Kidney epithelial cell (primary cell): ENCODE results near the gene C14orf180. TPM values are rescaled to one million over a fixed set of nuclear protein-coding genes. Genes with fewer than 3 reads are reported as not detected.

Experiments
- DNase-seq: peaks from one replicate; pipeline ENCODE4 v3.0.0-alpha.2; 2010; ENCODE audit warnings: low read depth
- H3K27me3 ChIP-seq: 2 replicates; pipeline ENCODE4 v1.6.0; 2011; ENCODE audit warnings: low read length; ENCODE audit not compliant: control insufficient read depth, insufficient read depth
- H3K36me3 ChIP-seq: 2 replicates; pipeline ENCODE4 v1.5.1; 2011; ENCODE audit warnings: low read length; ENCODE audit not compliant: control insufficient read depth, insufficient read depth
- H3K4me3 ChIP-seq: 2 replicates; pipeline ENCODE4 v1.5.1; 2011; ENCODE audit warnings: low read depth, mild to moderate bottlenecking, control low read depth, low read length
- total RNA-seq: library from RNA; depleted of rRNA; stranded (reverse); fragments of >200 nt; gene quantifications from 2 replicates; pipeline ENCODE4 v1.2.3, GENCODE V29; 2015
- TF ChIP-seq, protein P1 (sequence below): IDR thresholded peaks from 2 replicates; pipeline ENCODE4 v1.5.1; 2011; ENCODE audit warnings: mild to moderate bottlenecking, moderate library complexity, low read length, control low read depth, inconsistent platforms; ENCODE audit not compliant: insufficient read depth, poor library complexity, severe bottlenecking

The C14orf180 gene
- total RNA-seq, 1 donor from 2014 or later, result not detected

DNA sequence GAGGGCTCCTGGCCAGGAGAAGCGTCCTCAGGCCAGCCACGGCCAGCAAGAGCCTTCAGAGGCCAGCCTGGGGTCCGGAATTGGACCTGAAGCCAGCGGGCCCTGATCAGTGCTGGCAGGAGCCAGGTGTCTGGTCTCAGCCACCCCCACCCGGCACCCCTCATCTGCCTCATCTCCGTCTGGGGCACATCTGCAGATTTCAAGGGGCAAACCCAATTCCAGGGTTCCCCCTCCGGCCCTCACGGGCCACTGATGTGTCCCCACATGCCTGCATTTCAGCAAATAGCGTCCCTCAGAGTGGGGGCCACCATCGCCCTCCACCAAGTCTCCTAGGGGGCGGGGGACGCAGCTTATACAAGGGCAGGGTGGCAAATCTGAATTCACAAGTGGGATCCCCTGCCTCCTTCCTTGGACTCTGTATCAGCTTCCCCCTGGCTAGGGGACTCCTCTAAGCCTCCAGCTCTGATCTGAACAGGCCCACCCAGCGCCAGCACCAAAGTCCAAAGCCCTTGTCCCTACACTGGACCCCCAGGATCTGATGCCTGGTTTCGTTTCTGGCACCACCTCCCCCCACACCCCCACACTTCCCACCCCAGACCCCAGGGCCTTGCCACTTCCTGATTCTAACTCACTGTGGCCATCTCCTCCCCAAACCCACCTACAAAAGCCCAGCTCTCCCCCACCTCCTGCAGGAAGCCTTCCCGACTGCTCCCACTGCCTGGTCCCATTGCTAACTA lies 14.9 kb downstream of the C14orf180 start:
- no peak for DNase-seq
- Histone ChIP-seq H3K36me3 (no peaks in the 10 kb centered on the region), H3K4me3 (no peak overlapping the region), H3K27me3 (no peaks in the 10 kb centered on the region)
- TF ChIP-seq, protein P1, sequence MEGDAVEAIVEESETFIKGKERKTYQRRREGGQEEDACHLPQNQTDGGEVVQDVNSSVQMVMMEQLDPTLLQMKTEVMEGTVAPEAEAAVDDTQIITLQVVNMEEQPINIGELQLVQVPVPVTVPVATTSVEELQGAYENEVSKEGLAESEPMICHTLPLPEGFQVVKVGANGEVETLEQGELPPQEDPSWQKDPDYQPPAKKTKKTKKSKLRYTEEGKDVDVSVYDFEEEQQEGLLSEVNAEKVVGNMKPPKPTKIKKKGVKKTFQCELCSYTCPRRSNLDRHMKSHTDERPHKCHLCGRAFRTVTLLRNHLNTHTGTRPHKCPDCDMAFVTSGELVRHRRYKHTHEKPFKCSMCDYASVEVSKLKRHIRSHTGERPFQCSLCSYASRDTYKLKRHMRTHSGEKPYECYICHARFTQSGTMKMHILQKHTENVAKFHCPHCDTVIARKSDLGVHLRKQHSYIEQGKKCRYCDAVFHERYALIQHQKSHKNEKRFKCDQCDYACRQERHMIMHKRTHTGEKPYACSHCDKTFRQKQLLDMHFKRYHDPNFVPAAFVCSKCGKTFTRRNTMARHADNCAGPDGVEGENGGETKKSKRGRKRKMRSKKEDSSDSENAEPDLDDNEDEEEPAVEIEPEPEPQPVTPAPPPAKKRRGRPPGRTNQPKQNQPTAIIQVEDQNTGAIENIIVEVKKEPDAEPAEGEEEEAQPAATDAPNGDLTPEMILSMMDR, result no peak

DNA sequence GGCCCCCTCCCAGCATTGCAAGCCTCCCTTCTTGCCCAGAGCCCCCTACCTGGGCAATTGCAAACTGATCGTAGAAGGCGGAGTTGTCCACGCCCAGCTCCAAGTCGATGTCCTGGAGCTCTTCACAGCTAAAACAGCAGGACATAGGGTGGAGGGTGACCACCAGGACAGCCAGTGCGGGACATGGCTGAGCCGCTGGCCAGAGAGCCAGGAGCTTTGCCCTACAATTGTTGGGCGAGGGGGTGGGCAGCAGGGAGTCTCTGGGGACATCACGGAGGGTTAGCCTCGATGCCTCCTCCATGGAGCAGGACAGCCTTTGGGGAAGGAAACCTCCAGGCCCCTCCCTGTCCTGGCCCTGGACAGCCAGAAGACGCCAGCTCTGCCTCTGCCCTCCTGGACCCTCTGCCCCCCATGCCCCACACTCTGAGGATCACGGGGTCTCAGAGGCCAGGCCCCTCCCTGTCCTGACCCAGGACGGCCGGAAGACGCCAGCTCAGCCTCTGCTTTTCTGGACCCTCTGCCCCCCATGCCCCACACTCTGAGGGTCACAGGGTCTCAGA lies 15.6 kb downstream of the C14orf180 start:
- Histone ChIP-seq H3K36me3 (no peaks in the 10 kb centered on the region), H3K4me3 (no peak overlapping the region), H3K27me3 (peaks cover 2% of the 10 kb centered on the region)
- TF ChIP-seq, protein P1, result no peak
- no peak for DNase-seq

DNA sequence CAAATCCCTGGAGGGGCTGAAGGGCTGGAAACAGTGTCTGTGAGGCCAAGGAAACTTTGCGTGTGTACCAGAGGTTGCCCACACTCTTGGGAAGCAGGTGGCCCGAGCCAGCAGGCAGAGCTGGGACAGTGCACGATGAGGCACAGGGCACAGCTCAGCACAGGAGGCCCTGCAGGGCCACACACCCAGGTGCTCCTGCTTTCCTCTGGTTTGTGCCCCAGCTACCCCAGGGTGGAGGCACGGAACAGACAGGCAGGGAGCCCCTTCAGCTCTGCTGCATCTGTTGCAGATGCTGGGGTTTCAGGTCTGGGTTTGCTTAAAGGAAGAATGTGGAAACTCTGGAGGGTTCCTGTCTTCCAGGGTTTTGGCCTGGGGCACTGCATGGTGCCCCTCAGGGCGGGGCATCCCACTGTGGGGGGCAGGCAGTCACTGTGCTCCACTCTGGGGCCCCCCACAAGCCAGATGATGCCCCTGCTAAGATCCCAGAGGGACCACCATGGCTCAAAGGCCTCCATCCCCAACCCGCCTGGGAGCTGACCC lies 16.4 kb downstream of the C14orf180 start:
- DNase-seq, result no peak
- Histone ChIP-seq H3K36me3 (no peaks in the 10 kb centered on the region), H3K4me3 (no peak overlapping the region), H3K27me3 (peaks cover 2% of the 10 kb centered on the region)
- TF ChIP-seq, protein P1, result no peak

DNA sequence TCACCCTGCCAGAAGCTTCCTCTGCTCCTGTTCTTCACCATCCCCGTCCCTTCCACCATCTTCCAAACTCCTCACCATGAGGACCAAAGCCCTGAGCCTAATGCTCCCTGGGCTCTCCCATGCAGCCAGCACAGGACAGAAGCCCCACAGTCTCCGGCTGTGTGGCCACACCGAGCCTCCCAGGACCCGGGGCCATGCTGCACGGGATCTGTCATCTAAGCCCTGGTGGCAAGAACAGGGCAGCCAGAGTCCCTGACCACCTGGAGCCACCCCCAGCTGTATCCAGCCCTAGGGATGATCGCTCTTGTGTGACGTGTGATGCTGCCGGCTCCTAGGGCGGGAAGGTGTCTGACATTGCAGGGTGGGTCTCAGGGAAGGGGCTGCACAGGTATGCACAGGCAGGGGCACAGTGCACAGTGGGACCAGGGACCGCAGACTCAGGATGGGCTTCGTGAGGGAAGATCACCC lies 16.9 kb downstream of the C14orf180 start:
- TF ChIP-seq, protein P1, result no peak
- Histone ChIP-seq H3K36me3 (no peaks in the 10 kb centered on the region), H3K27me3 (peaks cover 2% of the 10 kb centered on the region), H3K4me3 (no peak overlapping the region)
- DNase-seq, result no peak

DNA sequence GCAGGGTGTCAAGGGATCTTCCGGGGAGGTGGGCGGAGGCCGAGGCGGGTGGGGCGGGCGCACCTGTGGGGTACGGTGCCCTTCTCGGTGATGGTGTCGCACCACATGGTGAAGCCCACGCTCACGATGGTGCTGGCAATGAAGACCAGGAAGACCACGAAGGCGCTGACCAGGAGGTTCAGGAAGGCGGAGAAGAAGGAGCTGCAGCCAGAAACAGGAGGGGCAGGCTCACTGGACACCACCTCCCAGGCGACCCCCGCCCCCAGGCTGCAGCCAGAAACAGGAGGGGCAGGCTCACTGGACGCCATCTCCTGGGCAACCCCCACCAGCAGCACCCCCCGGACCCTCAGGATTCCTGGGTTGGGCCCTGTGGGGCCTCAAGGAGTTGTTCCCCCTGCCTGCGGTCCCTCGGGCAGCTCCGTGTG lies 17.4 kb downstream of the C14orf180 start:
- TF ChIP-seq, protein P1, result no peak
- no peak for DNase-seq
- no peak overlapping the region for H3K4me3 ChIP-seq
- H3K36me3 ChIP-seq, result no peaks in the 10 kb centered on the region
- peaks cover 2% of the 10 kb centered on the region for H3K27me3 ChIP-seq

DNA sequence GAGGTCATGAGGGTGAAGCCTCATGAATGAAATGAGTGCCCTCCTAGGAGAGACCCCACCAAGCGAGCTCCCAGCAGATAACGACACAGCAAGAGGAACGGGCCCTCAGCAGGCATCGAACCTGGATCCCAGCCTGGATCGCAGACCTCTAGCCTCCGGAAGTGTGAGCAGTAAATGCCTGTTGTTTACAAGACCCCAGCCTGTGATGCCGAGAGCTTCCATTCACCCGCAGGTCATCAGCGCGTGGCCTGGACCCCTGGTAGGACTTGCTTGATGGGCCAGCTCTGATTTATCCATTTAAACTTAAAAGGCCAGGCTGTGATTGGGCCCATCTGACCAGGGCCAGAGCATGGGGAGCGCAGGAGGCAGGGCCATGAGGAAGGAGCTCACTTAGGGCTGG lies 18.0 kb downstream of the C14orf180 start:
- DNase-seq, result no peak
- Histone ChIP-seq H3K4me3 (no peak overlapping the region), H3K36me3 (no peaks in the 10 kb centered on the region), H3K27me3 (peaks cover 4% of the 10 kb centered on the region)
- TF ChIP-seq, protein P1, result no peak
